Fibroblast of skin of left quadriceps (primary cell): Measurements from ENCODE around the gene YPEL3.
A peak's percentile ranks its signal among the peaks of the same experiment; 100 is the strongest.

Experiments
- DNase-seq, 2 experiments: peaks; one replicate each; pipeline ENCODE4 v3.0.0-alpha.2; 2013; ENCODE audit warnings: low read depth in 2 of 2

Gene YPEL3

DNA sequence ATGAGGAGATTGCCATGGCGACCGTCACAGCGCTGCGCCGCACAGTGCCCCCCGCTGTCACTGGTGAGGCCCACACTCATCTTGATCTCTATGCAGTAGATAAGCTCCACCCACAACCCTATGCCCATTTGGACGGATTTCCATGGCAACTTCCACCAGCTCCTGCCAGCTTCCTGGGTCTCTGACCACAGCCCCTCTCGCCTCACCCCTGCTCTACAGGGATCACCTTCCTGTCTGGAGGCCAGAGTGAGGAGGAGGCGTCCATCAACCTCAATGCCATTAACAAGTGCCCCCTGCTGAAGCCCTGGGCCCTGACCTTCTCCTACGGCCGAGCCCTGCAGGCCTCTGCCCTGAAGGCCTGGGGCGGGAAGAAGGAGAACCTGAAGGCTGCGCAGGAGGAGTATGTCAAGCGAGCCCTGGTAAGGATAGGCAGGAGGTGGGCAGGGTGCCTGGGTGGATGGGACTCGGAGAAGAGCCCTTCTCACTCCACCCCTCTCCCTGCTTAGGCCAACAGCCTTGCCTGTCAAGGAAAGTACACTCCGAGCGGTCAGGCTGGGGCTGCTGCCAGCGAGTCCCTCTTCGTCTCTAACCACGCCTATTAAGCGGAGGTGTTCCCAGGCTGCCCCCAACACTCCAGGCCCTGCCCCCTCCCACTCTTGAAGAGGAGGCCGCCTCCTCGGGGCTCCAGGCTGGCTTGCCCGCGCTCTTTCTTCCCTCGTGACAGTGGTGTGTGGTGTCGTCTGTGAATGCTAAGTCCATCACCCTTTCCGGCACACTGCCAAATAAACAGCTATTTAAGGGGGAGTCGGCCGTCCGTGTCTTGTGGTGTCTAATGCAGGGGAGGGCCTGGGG lies 26.2 kb downstream of the YPEL3 start:
- no peak for DNase-seq

GRCh38 chr16:30068750-30069610 lies 27.0 kb downstream of the YPEL3 start:
- DNase-seq, result no peak

DNA sequence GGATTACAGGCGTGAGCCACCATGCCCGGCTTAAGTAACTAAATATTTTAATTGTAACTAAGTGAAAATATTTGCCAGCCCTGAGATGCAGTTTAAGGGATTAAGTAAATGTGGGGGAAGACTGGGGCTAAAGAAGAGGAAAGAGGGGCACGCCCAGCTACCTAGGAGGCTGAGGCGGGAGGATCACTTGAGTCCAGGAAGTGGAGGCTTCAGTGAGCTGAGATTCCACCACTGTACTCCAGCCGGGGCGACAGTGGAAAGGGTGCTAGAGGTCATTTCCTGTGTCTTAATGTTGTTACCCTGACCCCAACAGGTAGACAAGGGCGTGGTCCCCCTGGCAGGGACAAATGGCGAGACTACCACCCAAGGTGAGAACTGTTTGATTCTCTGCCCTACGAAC lies 27.7 kb downstream of the YPEL3 start:
- no peak for DNase-seq

DNA sequence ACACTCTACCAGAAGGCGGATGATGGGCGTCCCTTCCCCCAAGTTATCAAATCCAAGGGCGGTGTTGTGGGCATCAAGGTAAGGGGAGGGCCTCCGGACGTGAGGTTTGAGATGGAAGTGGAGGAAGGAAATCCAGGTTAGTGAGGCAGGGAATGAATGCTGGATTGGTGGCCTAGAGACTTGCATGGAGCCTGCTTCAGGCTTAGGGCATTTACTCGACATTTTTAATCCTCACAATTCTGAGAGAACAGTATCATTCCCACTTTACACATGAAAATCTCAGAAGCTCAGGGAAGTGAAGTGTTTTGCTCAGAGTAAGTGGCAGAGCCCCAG lies 28.5 kb downstream of the YPEL3 start:
- no peak for DNase-seq

DNA sequence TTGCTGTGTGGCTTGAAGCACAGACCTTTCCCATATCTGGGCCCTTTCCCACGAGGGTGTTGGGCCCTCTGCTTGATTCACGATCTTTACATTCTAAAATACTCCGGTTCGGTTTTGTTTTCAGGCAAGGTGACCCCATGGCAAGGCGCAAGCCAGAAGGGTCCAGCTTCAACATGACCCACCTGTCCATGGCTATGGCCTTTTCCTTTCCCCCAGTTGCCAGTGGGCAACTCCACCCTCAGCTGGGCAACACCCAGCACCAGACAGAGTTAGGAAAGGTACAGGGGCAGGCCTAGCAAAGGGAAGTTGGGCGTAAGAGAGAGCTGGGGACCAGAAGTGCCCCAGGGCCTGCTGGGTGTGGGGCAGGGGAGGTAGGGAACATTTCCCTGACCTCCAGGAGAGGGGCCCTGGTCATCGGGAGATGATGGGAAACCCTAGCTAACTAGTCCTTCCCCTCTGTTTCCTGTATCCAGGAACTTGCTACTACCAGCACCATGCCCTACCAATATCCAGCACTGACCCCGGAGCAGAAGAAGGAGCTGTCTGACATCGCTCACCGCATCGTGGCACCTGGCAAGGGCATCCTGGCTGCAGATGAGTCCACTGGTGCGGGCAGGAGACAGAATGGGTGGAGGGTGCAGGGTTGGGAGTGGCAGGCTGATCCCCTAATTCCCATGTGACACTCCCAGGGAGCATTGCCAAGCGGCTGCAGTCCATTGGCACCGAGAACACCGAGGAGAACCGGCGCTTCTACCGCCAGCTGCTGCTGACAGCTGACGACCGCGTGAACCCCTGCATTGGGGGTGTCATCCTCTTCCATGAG lies 29.0 kb downstream of the YPEL3 start:
- DNase-seq, result no peak

- DNase-seq, result peak in 1 of 2 experiments; percentile 12
These were observed 29.9 kb downstream of the YPEL3 start for GRCh38 chr16:30065943-30066760.

GRCh38 chr16:30065102-30065942 lies 30.7 kb downstream of the YPEL3 start, which contains the start of gene ALDOA:
Gene ALDOA, plus strand, starts transcription at chr16:30065760. Its CDS starts 1,138 bp downstream, at chr16:30066898.
- DNase-seq, result peak; percentile 98 to 99

DNA sequence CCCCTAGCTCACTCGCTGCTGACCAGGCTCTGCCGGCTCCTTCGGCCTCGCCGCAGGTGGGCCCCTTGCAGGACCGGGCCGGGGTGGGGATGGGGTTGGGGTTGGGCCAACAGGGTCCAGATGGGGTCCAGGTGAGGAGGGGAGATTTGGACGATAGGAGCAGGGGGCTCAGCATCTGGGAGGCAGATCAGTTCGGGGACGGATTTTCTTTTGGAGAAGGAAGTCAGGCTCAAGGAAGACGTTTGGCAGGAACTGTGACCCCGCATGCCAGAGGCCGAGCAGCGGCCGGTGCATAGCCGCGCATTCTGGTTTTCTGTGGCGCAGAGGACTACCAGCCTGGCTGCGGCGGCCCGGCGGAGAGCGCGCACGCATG lies 31.3 kb downstream of the YPEL3 start:
- DNase-seq, result no peak

DNA sequence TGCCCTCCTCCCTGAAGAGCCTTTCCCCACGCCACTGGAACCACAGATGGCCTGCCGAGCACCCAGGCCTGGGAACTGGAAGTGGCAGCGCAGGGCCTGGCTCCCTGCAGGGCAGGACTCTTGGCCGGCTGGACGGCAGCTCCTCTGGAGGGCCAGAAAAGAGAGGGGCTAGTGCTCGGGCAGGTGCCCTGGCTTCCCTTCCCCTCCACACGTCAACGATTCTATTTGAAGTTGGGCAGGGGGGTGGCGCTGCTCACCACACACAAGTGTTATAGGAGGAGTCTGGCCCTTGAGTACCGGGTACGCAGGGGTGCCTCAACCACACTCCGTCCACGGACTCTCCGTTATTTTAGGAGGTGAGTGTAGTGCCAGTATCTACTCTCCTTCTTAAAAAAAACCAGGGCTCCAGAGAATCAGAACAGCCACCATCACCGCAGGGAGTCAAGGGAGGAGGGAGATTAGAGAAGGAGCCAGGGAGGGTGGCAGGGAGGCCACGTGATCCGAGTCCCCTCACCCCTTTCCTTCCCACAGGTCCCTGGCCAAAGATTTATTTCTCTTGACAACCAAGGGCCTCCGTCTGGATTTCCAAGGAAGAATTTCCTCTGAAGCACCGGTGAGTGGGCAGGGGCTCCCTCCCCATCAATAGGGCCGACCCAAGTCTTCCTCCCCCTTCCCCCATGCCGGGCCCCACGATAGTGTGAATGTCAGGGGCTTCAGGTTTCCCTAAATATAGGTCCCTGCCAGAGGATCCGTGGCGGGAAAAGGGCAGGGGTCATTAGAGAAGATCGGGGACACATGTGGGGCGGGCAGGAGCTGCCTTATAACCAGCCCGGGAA lies 31.9 kb downstream of the YPEL3 start:
- peak in 1 of 2 experiments; percentile 7 for DNase-seq

DNA sequence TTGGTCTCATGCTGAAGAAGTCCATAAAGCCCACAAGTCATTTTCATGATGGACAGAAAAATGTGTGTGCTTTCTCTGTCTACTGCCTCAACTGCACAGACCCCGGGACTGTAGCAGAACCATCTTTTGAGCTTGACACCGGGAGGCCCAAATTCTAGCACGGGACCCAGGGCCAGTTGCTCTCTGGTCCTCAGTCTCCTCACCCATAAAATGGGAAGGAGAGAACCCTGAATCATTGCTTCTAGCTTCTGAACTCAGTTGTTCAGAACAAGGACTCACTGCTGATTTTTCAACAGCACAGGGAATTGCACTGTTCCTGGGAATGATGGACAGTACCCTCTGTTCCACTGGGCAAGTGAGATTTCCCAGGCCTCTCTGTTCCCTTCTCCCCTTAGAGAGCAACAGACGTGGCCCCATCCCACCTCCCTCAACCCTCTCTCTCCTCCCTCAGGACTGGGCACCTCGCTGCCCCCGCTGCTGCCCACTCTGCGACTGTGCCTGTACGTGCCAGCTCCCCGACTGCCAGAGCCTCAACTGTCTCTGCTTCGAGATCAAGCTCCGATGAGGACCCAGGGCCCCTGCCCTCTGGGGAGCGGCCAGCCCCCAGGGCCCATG lies 32.6 kb downstream of the YPEL3 start:
- no peak for DNase-seq

- no peak for DNase-seq
These were observed 35.0 kb downstream of the YPEL3 start for GRCh38 chr16:30060836-30061554.

GRCh38 chr16:30060346-30060745 lies 35.7 kb downstream of the YPEL3 start:
- no peak for DNase-seq

DNA sequence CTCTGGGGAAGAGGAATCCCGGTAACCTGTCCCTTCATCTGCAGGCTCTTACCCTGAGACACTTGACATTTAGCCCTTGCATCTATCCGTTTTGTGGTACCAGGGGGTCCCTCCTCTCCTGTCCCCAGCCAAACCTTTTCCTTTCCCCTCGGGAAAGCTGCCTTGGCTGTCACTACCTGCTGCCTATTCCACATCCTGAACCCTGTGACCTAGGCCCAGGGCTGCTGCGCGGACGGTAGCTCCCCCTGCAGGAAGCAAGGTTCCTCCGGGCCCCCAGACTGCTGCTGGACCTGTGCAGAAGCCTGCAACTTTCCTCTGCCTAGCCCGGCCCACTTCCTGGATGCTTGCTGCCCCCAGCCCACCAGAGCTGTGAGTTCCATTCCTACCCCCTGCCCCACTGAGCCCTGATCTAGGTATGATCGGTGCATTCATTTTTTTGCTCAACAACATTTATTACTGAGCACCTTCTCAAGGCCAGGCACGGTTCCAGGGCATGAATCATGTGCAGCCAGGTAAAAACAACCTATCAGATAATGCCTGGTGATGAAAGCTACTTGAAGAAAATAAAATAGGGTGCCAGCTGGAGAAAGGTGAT lies 41.0 kb downstream of the YPEL3 start:
- DNase-seq, result no peak

DNA sequence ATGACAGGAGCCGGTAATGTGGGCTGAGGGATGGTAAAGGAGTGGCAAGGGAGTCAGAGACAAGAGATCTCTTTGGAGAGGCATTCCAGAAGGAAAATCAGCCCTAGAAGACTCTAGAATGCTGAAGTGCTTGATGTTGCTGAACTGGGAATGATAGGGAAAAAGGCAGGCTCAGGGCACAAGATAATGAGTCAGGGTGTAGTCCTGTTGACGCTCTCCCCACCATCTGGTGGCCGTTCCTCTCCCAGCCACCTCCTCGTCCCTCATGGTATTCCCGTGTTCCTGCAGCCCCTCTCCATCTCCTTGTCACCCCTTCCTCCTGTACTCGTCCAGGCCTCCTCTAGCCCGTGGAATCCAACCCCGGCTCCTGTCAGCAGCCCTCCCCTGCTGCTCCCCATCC lies 41.6 kb downstream of the YPEL3 start:
- DNase-seq, result no peak

- DNase-seq, result peak in 1 of 2 experiments; percentile 20
These were observed 42.5 kb downstream of the YPEL3 start for GRCh38 chr16:30053376-30054015.

GRCh38 chr16:30052671-30053372 lies 43.2 kb downstream of the YPEL3 start:
- DNase-seq, result peak; percentile 72 to 75

GRCh38 chr16:30051518-30051917 lies 44.5 kb downstream of the YPEL3 start:
- peak; percentile 22 to 25 for DNase-seq
